Jurkat, Clone E6-1 (cell line): ENCODE data around the gene SUSD4.

Experiments used
- DNase-seq: peaks from one replicate; pipeline ENCODE4 v3.0.0-alpha.2; 2011; ENCODE audit warnings: low read depth, low spot score
- H3K4me3 ChIP-seq: 2 replicates; pipeline ENCODE4 v1.5.1; 2011; ENCODE audit warnings: mild to moderate bottlenecking, low read length, control low read depth, moderate library complexity

Gene SUSD4

DNA sequence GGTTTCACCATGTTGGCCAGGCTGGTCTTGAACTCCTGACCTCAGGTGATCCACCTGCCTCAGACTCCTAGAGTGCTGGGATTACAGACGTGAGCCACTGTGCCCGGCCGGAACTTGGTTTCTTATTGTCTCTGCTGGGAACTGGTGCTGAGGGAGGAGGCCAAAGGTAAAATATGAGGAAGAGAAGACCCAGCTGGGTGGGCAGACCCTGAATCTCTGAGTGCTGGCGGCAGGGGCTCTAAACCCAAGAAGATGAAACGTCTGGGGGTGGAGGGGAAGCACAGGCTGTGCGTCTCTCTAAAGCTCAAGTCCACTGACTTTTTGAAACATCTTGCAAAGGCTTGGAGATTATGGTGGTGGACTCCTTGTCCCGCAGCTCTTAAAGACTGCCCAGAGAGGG is 138.9 kb downstream of the SUSD4 start:
- no peak overlapping the region for H3K4me3 ChIP-seq
- DNase-seq, result no peak

DNA sequence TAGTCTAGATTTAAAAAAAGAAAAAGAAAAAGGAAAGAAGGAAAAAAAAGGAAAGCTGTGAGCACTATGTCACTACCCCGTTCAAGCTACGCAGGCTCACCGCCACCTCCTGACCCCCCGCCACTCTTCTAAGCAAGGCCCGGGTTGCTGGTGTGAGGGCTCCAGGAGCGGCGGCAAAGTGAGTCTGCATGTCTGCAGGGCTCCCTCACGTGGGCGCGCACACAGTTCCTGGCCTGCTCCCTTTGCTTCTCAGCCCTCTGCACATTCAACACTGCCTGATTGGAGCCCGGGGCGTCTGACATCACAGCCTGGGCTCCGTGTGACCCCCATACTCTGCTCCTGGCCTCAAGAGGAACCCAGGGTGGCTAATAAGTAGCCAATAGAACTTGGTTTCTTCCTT is 139.5 kb downstream of the SUSD4 start:
- DNase-seq, result no peak

DNA sequence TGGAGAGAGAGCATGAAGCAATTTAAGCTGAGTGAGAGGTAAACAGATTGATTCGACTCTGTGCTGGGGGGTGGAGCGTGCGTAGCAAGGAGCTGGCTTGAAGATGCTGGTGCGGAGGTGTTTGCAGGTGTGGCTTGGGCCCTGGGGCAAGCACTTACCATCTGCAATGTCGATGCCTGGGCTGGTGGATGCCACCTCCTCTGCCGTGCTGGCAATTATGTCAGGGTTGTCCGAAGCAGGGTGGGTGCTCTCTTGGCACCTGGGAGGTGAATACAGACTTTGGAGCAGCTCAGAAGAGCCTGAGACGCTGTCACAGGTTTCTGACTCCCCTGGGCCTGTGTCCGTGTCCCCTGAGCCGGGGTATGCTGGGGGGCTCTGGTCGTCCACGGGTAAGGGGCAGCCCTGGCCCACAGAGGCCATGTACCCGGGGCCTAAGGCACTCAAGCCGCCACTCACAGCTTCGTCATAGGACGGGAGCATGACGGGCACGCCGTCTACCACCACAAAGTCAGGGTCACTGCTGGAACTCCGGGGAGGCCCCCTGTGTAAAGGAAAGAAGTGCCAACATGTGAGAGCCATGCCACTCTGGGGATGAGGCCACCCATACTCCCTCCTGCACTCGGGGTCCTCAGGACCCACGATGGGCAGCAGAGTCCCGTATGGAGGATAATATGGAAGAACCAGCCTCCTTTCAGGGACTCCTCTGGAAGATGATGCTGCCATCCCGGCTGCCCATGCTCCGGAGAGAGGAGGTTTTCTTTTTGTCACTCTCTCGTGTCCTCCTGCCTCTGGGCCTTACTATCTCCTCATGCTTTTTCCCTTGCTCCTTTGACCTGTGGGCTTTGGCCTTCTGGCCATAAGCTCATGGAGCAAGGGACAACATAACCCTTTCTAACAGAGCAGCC is 140.6 kb downstream of the SUSD4 start:
- no peak for DNase-seq
- no peak overlapping the region for H3K4me3 ChIP-seq

More for the DNA sequence above, 139.5 kb downstream of the SUSD4 start:
- no peak overlapping the region for H3K4me3 ChIP-seq

DNA sequence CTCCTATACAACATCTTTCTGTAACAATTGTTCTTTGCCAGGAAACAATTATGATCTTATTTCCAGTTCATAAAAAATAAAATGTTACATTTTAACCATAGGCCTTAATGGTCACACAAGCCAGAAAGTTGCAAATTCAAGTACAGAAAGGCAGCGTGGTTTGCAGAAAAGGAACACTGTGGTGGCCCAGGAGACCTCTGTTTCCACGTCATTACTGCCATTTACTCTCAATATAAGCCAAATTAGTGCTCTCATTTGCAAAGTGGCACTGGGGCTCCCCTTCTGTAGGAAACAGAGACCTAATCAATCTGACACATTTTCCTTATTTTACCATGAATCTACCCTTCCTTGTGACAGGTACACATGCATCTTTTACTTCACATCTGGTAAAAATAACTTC is 141.6 kb downstream of the SUSD4 start:
- H3K4me3 ChIP-seq, result no peak overlapping the region
- no peak for DNase-seq

DNA sequence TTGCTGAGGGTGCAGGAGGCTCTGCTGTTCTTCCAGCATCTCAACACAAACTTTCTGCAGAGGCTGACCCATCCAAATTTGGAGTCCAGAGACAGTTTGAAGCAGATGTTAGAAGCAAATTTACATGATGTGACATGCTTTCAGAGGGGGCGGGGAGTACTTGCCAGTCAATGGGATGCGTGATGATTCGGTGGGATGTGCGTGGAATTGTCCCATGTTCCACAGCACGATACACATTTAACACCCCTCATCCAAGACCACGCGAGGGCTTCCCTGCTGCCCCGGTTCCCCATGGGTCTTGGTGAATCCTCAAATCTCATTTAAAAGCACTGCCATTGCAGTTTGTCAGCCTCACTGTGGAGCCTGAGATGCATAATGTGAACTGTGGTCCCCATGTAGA is 142.3 kb downstream of the SUSD4 start:
- no peak overlapping the region for H3K4me3 ChIP-seq
- no peak for DNase-seq

DNA sequence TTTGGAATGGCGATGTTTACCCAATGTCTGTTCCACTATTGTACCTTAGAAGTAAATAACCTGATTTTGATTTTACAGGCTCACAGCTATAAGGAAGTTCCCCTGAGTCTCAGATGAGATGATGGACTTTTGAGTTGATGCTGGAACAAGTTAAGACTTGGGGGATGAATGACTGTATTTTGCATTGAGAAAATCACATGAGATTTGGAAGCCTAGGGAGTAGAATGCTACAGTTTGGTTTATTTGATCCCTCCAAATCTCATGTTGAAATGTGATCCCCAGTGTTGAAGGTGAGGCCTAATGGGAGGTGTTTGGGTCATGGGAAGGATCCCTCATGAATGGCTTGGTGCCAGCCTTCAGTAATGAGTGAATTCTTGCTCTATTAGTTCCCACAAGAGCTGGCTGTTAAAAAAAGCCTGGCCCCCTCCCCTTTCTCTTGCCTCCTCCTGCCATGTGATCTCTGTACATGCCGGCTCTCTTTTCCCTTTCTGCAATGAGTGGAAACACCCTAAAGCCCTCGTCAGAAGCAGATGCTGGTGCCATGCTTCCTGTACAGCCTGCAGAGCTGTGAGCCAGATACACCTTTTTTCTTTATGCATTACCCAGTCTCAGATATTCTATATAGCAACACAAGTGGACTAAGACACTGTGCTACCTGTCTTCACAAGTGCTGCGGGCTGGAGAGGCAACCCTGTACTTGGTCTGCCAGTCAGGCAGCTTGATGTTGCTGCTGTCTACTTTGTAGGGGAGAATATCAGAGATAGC is 143.9 kb downstream of the SUSD4 start:
- no peak overlapping the region for H3K4me3 ChIP-seq
- DNase-seq, result no peak

DNA sequence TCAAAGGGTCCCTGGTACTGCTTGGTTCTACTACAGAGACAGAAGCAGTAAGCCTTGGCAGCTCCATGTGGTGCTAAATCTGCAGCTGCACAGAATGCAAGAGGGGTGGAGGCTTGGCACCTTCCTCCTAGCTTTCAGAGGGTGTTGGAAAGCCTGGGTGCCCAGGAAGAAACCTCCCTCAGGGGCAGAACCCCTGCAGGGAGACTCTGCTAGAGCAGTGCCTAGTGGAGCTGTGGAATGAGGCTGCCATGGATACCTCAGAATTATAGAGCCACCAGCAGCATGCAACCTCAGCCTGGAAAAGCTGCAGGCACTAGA is 144.7 kb downstream of the SUSD4 start:
- DNase-seq, result no peak
- no peak overlapping the region for H3K4me3 ChIP-seq

DNA sequence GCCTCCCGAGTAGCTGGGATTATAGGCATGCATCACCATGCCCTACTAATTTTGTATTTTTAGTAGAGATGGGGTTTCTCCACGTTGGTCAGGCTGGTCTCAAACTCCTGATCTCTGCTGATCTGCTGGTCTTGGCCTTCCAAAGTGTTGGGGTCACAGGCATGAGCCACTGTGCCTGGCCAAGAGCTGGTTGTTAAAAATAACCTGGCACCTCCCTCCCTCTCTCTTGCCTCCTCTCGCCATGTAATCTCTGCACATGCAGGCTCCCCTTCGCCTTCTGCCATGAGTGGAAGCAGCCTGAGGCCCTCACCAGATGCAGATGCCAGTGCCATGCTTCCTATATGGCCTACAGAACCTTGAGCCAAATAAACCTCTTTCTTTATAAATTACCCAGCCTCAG is 146.2 kb downstream of the SUSD4 start:
- H3K4me3 ChIP-seq, result no peak overlapping the region
- DNase-seq, result no peak

DNA sequence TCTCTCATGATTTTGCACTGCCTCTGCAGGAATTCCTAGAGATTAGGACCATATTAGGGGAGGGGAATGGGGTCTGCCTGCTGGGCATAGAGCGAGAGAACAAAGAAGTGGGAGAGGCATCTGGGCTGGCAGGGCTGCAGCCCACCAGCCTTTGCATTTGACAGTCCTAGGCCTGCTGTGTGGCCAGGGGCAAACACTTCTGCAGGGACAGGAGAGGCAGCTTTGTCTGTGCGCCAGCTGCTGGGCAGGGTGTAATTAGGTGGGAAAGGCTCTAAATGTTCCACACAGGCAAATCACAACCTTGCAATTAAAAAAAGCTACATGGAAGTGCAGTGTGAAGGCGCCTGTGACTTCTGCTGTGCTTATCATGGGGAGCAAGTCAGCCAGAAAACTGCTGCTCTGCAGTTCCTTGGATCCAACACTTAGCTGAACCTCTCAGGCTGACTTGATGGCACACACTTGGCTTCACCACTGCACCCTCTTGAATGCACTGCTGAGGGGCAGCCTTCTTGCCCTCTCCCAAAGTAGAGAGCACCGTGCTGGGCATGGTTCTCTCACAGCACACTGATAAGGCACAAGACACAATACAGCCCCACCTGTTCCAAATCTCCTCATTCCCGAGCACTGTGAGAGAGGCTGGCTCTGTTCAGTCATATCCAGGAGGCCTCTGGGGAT is 147.3 kb downstream of the SUSD4 start:
- no peak for DNase-seq
- H3K4me3 ChIP-seq, result no peak overlapping the region

DNA sequence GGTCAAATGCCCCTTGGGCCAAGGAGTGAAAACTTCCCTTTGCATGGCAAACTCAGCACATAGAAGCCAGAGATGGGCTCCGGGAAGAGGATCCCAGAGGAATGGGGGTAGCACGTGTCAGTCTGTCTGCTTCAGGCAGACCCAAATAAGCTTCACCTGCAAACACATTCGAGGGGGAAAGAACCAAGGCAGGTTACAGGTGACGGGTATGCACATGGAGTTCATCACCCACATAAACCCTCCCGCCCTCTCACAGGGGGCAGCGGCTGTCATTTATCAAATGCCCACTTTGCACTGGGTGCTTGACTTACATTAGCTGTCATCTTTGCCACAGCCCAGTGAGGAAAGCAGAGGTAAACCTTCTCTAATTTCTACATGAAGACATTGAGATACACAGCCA is 147.9 kb downstream of the SUSD4 start:
- no peak overlapping the region for H3K4me3 ChIP-seq
- no peak for DNase-seq

DNA sequence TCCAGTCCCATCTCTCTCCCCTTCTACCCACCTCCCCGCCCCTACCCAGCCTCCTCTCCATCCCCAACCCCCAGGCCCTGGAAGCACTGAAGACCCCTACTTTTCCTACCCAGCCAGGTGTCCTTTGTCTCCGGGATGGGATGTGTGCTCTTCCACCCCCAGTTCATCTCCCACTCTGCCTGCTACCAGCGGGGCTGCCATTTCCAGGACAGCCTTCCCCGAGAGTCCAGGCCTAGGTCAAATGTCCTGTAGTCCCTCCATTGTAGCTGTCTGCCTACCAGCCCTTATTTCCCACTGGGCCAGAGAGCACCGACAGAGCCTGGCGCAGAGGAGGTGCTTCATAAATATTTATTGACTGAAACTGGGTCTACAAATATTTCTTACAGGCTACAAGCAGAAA is 148.9 kb downstream of the SUSD4 start:
- no peak for DNase-seq
- H3K4me3 ChIP-seq, result no peak overlapping the region

DNA sequence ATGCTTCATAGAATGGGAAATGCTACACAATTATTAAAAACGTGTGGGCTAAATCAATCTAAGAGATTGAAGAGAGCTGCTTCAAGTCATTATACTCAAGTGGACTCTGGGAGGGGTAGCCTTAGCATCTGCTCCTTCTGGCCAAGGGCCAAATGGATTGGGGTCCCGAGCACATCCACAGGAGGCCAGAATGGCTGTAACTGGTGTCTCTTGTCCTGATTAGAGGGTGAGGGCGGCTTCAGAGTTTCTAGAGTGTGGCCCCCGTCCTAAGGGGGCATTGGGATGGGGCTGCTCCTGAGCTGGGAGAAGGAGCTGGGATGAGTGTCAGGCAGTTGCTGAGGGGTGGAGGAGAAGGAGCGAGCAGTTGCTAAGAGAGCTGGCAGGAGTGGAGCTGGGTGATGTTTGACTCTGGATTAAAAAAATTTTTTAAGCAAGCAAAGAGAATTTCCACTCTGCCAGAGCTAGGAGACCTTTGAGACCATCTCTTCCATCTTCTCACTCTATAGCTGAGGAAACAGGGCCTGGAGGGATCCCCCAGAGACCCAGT is 149.6 kb downstream of the SUSD4 start:
- DNase-seq, result no peak
- no peak overlapping the region for H3K4me3 ChIP-seq

DNA sequence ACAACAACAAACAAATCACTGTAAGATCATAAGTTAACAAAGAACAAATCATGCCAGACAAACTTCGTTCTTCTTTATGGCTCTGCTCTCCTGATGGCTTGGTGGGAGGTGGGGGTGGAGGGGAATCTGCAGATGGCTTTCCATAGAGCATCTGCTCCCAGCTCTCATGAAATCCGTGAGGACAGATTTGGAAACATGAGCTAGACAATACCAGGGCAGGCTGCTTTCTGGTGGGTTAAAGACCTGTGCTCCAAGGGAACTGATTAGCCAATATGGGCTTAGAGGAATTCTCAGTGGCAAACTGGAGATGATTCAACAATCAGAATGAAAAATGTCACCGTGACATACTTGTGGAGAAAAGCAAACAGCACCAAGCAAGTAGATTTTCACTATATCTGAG is 151.5 kb downstream of the SUSD4 start:
- H3K4me3 ChIP-seq, result no peak overlapping the region
- no peak for DNase-seq

DNA sequence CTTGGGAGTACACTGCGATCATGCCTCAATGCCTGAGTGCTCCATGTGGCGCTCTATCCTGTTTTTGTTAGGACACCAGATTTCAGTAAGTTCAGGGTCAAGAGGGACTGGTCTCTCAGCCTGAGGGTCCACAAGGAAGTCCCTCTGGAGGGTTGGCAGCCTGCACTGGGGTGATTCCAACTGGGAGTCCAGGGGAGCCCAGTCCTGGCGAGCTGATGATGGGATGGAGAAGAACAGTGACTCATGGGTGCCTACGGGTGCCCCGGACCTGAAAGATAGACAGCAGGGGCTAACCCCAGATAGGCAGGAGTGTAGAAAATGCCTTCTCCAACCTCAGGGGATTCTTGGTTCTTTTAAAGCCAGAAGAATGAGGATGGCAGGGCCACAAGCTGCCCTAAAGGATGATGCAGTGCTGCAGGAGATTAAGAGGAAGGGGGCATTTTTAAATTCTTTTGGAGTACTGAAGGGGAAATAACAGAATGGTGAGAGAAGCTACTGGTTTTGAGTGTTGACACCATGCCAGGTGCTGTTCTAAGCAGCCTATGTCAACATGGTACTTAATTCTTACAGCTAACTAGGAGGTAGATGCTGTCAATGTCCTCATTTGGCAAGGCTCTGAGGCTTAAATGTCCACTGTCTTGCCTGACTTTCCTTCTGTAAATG is 152.5 kb downstream of the SUSD4 start:
- H3K4me3 ChIP-seq, result no peak overlapping the region
- no peak for DNase-seq

DNA sequence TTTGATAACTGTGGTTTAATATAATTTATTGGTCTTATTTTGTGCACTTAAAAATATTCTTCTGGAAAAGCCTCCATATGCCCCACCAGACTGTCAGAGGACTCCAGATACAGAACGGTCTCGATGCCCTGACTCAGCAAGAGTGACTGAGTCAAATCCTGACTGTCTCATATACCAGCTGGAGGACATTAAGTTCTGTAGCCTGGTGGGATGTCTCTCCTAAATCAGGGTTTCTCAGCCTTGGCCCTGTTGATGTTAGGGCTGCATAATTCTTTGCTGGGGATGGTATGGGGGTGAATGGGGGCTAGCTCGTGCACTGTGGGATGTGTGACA is 153.2 kb downstream of the SUSD4 start:
- no peak overlapping the region for H3K4me3 ChIP-seq
- DNase-seq, result no peak

DNA sequence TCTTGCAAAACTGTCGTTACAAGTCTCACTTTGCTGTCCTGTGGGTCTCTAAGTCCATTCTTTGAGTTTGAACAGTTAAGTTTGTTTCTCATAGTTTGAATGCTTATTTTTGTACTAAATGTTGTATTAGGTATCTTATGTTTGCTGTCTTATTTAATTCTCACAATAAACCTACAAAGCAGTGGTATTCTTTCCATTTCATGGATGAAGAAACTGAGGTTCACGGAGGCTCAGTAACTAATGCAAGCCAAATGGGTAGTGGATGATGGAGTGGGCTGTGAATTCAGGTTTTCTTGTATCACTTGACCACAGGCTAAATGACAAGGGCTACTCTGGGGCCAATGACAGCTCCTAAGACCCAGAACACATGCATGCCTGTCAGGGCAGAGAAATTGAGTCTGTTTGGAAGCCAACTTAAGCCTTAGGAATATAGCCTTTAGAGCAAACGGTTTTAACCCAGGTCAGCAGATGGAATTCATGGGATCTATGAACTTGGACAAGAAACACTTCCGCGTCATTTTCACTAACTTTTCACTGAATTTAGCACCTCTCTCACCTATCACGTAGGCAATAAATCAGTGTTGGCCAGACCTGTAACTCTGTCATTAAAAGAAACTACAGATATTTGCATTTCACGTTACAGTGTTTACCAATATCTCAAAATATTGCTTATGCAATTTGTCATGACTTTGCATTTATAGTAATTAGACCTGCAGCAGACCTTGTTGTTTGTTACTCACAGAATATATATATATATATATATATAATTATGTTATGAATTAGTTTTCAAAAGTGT is 153.8 kb downstream of the SUSD4 start:
- H3K4me3 ChIP-seq, result no peak overlapping the region
- no peak for DNase-seq

DNA sequence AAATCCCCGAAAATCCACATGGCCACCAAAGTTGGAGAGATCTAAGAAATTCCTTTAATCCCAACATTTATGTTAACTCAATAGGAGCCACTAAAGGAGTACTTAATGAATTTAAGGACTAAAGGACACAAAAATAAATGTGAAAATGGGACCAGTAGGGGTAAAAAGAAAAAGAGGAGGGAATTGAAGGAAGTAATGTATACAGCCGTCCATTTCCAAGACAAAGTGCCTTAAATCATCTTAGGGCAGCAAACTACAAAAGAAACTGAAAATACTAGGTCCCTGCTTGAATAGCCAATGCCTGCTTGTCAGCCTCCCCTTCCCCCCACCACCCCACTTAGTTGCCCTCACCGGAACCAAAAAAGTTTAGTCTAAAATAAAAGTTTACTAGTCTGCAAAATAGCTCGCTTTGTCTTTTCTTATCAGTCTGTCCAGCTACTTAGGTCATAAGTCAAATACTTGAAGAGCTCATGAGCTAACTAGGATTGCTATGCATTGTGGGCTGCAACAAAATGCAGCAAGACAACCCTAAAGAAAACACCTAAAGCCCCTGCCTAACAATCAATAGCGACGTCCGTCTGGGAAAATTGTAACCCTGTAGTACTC is 154.6 kb downstream of the SUSD4 start:
- H3K4me3 ChIP-seq, result no peak overlapping the region
- no peak for DNase-seq
